ENCODE data around the gene PDK3.

PDK3 gene

DNA sequence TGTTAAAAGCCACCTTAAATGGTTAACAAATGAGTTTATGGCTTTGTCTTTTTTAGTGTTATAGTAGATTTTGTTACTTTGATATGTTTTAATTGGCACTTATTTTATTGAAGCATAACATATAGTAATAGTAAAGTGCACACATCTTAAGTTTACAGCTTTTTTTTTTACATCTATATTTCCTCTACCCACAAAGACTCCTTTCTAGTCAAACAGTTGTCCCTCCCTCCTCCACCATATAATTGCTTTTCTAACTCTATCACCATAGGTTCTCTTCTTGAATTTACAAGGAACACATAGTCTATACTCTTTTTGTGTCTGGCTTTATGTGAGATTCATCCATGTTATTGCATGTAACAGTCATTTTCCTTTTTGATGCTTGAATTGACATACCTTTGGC is 71.5 kb downstream of the PDK3 start:
- no peak overlapping the region for H3K27ac ChIP-seq (ENCODE audit: low read length)
- H3K36me3 ChIP-seq (ENCODE audit: control insufficient read depth, insufficient read depth, low read length) = 0 out of 2 replicates have a peak, but pooled peaks cover 3% of the 10 kb centered on the region
- H3K4me1 ChIP-seq (ENCODE audit: control insufficient read depth, insufficient read depth, low read length) = no peaks in the 10 kb centered on the region
- H3K9me3 ChIP-seq (ENCODE audit: control insufficient read depth, insufficient read depth, low read length) = no peaks in the 10 kb centered on the region
- no peak overlapping the region for H3K4me3 ChIP-seq (ENCODE audit: low read length)
- H3K27me3 ChIP-seq (ENCODE audit: control insufficient read depth, insufficient read depth, low read length) = no peaks in the 10 kb centered on the region
- DNase-seq (ENCODE audit: low read depth, low spot score) = no peak

DNA sequence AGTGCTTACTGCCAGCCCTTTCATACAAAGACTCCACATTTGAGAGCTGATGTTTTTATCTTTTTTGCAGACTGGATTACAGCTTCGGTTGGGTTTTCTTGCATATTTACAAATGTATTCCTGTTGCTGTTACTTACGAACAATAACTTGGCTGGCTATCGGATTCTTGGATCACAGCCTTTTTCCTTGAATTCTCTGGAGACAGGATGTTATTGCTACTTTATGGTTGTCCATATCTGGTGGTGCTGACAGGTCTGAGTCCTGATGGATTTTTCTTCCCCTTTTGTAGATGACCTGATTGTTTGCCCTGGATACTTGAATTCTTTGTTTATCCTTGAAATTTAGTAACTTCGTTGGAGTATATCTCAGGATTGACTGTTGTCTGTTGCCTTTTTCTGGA is 77.7 kb downstream of the PDK3 start:
- Histone ChIP-seq H3K36me3 (ENCODE audit: control insufficient read depth, insufficient read depth, low read length) (no peaks in the 10 kb centered on the region), H3K4me1 (ENCODE audit: control insufficient read depth, insufficient read depth, low read length) (no peaks in the 10 kb centered on the region), H3K4me3 (ENCODE audit: low read length) (no peak overlapping the region), H3K9me3 (ENCODE audit: control insufficient read depth, insufficient read depth, low read length) (no peaks in the 10 kb centered on the region), H3K27me3 (ENCODE audit: control insufficient read depth, insufficient read depth, low read length) (no peaks in the 10 kb centered on the region), H3K27ac (ENCODE audit: low read length) (no peak overlapping the region)
- no peak for DNase-seq (ENCODE audit: low read depth, low spot score)
- WGBS (ENCODE audit: insufficient coverage, insufficient read length) = no CpG with 5 or more reads among the region's 4 CpGs

DNA sequence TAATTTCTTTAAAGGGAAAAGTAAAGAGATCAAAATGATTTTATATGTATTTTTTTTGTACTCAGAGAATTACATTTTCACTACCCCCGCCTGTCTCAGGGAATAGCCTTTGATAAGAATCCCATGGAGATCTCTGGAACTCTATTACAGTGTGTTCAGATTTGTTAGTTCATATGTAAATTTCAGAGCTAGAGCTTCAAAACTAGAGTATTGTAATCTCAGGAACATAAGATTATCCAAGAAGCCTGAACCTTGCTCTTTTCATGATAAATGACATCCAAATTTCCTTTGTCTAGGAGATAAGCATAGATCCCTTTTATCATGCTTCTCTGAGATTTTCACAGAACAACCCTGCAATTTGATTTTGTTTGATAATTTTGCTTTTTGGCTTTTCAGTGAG is 82.9 kb downstream of the PDK3 start:
- H3K27ac ChIP-seq (ENCODE audit: low read length) = no peak overlapping the region
- no CpG with 5 or more reads among the region's 1 CpG for WGBS (ENCODE audit: insufficient coverage, insufficient read length)
- no peak for DNase-seq (ENCODE audit: low read depth, low spot score)
- no peaks in the 10 kb centered on the region for H3K9me3 ChIP-seq (ENCODE audit: control insufficient read depth, insufficient read depth, low read length)
- H3K36me3 ChIP-seq (ENCODE audit: control insufficient read depth, insufficient read depth, low read length) = no peaks in the 10 kb centered on the region
- no peaks in the 10 kb centered on the region for H3K27me3 ChIP-seq (ENCODE audit: control insufficient read depth, insufficient read depth, low read length)
- no peaks in the 10 kb centered on the region for H3K4me1 ChIP-seq (ENCODE audit: control insufficient read depth, insufficient read depth, low read length)
- H3K4me3 ChIP-seq (ENCODE audit: low read length) = no peak overlapping the region

DNA sequence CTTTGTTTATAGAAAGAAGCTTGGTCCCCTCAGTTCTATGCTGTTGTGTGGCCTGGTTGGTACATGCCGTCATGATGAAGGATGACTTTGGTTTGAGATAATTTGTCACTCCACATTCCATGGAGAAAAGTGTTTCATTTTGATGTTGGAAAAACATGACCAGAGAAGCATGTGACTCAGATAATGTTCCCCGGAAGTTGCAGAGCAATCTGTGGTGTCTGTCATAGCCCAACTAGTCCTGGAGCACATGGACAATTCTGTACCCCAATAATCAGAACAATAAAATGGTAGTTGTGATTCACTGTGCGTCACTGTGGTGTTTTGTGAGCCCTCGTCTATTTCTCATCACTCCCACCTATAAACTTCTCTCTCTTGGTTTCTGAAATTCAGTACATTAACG is 85.1 kb downstream of the PDK3 start:
- WGBS (ENCODE audit: insufficient coverage, insufficient read length) = no CpG with 5 or more reads among the region's 5 CpGs
- no peak overlapping the region for H3K4me3 ChIP-seq (ENCODE audit: low read length)
- H3K27me3 ChIP-seq (ENCODE audit: control insufficient read depth, insufficient read depth, low read length) = no peaks in the 10 kb centered on the region
- no peaks in the 10 kb centered on the region for H3K4me1 ChIP-seq (ENCODE audit: control insufficient read depth, insufficient read depth, low read length)
- DNase-seq (ENCODE audit: low read depth, low spot score) = no peak
- H3K9me3 ChIP-seq (ENCODE audit: control insufficient read depth, insufficient read depth, low read length) = no peaks in the 10 kb centered on the region
- no peak overlapping the region for H3K27ac ChIP-seq (ENCODE audit: low read length)
- H3K36me3 ChIP-seq (ENCODE audit: control insufficient read depth, insufficient read depth, low read length) = no peaks in the 10 kb centered on the region

DNA sequence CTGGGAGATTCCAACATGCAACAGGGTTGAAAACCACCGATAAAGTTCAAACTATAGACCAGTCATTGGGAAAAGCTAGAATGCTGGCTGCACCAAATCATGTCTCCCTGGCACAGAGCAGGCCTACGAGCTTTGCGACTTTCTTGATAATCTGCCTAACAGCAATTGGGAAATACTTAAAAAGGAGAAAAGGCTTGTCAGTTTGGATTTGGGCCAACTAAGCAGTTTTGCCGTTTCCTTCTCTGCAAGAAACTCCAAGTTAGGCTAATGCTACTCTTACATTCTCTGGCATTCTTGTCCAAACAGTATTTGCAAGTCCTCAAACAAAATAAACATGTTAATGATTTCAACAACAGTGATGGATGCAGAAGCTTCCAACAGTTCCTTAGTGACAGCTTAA is 87.9 kb downstream of the PDK3 start:
- no peak for DNase-seq (ENCODE audit: low read depth, low spot score)
- H3K36me3 ChIP-seq (ENCODE audit: control insufficient read depth, insufficient read depth, low read length) = no peaks in the 10 kb centered on the region
- no CpG with 5 or more reads among the region's 4 CpGs for WGBS (ENCODE audit: insufficient coverage, insufficient read length)
- H3K4me3 ChIP-seq (ENCODE audit: low read length) = no peak overlapping the region
- no peaks in the 10 kb centered on the region for H3K27me3 ChIP-seq (ENCODE audit: control insufficient read depth, insufficient read depth, low read length)
- H3K9me3 ChIP-seq (ENCODE audit: control insufficient read depth, insufficient read depth, low read length) = no peaks in the 10 kb centered on the region
- no peaks in the 10 kb centered on the region for H3K4me1 ChIP-seq (ENCODE audit: control insufficient read depth, insufficient read depth, low read length)
- no peak overlapping the region for H3K27ac ChIP-seq (ENCODE audit: low read length)

DNA sequence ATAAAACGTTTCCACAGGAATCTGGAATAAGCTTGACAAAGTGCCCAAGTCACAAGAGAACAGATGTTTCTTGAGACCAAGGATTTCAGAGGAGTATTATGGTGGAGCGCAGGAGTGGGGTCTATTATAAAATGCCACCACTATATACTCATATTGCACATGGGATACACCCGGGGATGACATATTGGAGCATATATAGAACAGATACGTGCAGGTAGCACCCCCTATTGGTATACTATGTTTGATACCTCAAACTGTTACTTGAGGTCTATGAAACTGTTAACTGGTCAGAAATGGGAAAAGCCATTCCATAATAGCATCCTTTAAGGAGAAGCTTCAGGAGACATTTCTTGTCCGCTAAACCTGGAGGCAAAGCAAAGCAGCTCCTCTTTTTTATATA is 96.0 kb downstream of the PDK3 start:
- H3K36me3 ChIP-seq (ENCODE audit: control insufficient read depth, insufficient read depth, low read length) = no peaks in the 10 kb centered on the region
- no peaks in the 10 kb centered on the region for H3K4me1 ChIP-seq (ENCODE audit: control insufficient read depth, insufficient read depth, low read length)
- no peak overlapping the region for H3K27ac ChIP-seq (ENCODE audit: low read length)
- H3K4me3 ChIP-seq (ENCODE audit: low read length) = no peak overlapping the region
- no peaks in the 10 kb centered on the region for H3K9me3 ChIP-seq (ENCODE audit: control insufficient read depth, insufficient read depth, low read length)
- DNase-seq (ENCODE audit: low read depth, low spot score) = no peak
- no CpG with 5 or more reads among the region's 5 CpGs for WGBS (ENCODE audit: insufficient coverage, insufficient read length)
- H3K27me3 ChIP-seq (ENCODE audit: control insufficient read depth, insufficient read depth, low read length) = no peaks in the 10 kb centered on the region

DNA sequence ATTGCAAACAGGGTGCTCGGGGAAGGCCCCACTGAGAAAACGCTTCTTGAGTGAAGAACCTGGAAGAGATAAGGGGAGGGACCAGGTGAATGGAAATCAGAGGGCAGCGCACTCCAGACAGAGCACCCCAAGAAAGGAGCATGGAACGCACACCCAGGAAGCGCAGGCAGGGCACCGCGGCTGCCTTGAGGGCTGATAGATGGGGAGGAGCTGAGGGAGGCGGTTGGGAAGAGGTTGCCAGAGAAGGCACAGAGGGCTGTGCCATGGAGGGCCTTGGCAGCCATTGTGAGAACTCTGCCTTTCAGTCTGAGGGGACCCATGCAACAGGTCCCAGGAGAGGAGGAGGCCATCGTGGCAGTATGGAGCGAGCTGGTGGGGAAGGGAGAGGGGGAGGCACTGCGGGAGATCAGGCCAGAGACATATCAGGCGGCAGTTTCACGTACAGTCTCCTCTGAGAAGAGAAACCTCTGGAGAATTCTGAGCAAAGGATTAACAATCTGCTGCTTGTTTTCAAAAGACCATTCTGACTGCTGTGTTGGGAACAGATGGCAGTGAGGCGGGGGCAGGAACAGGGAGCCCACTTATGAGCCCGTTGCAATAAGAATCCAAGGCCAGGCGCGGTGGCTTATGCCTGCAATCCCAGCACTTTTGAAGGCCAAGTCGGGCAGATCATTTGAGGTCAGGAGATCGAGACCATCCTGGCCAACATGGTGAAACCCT is 98.4 kb downstream of the PDK3 start:
- no CpG with 5 or more reads among the region's 19 CpGs for WGBS (ENCODE audit: insufficient coverage, insufficient read length)
- Histone ChIP-seq H3K9me3 (ENCODE audit: control insufficient read depth, insufficient read depth, low read length) (no peaks in the 10 kb centered on the region), H3K4me3 (ENCODE audit: low read length) (no peak overlapping the region), H3K4me1 (ENCODE audit: control insufficient read depth, insufficient read depth, low read length) (no peaks in the 10 kb centered on the region), H3K36me3 (ENCODE audit: control insufficient read depth, insufficient read depth, low read length) (no peaks in the 10 kb centered on the region), H3K27ac (ENCODE audit: low read length) (no peak overlapping the region), H3K27me3 (ENCODE audit: control insufficient read depth, insufficient read depth, low read length) (no peaks in the 10 kb centered on the region)
- DNase-seq (ENCODE audit: low read depth, low spot score) = no peak

DNA sequence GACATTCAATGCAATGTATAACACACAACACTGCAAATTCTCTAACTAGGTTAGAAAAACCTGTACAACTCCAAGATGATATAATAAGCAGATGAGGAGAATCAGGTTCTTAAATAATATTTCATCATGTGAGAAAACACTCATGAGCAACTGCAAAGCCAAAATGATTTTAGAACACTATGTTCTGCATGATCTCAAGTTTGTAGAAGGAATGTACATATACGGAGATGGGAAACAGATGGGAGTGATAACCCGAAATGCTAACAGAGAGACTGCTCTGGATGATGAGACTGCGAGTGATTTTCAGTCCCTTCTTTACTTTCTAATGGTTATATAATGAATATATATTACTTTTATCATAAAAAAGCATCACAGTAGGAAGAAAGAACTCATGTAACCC is 101.2 kb downstream of the PDK3 start:
- no peaks in the 10 kb centered on the region for H3K9me3 ChIP-seq (ENCODE audit: control insufficient read depth, insufficient read depth, low read length)
- H3K36me3 ChIP-seq (ENCODE audit: control insufficient read depth, insufficient read depth, low read length) = no peaks in the 10 kb centered on the region
- no peak for DNase-seq (ENCODE audit: low read depth, low spot score)
- no peak overlapping the region for H3K27ac ChIP-seq (ENCODE audit: low read length)
- no peaks in the 10 kb centered on the region for H3K27me3 ChIP-seq (ENCODE audit: control insufficient read depth, insufficient read depth, low read length)
- H3K4me1 ChIP-seq (ENCODE audit: control insufficient read depth, insufficient read depth, low read length) = no peaks in the 10 kb centered on the region
- no CpG with 5 or more reads among the region's 3 CpGs for WGBS (ENCODE audit: insufficient coverage, insufficient read length)
- no peak overlapping the region for H3K4me3 ChIP-seq (ENCODE audit: low read length)

DNA sequence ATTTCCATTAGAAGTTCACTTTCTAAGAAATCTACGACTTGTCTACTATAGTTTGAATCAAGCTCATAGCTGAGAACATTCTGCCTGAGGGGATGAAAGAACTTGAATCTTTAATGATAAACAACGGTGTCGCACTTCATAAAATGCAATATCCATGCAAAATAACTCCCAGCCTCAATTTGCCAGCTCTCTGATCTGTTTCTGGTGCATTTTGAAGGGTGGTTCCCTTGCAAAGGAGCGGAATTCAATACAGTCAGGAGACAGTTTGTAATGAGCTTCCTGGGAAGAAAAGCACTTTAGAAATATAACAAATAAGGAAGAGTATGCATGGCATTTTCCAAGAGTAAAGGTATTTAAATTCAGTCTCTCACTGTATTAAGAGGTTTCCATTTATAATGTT is 102.1 kb downstream of the PDK3 start:
- no peak overlapping the region for H3K4me3 ChIP-seq (ENCODE audit: low read length)
- H3K27ac ChIP-seq (ENCODE audit: low read length) = no peak overlapping the region
- WGBS (ENCODE audit: insufficient coverage, insufficient read length) = no CpG with 5 or more reads among the region's 4 CpGs
- no peaks in the 10 kb centered on the region for H3K4me1 ChIP-seq (ENCODE audit: control insufficient read depth, insufficient read depth, low read length)
- no peaks in the 10 kb centered on the region for H3K36me3 ChIP-seq (ENCODE audit: control insufficient read depth, insufficient read depth, low read length)
- no peaks in the 10 kb centered on the region for H3K27me3 ChIP-seq (ENCODE audit: control insufficient read depth, insufficient read depth, low read length)
- H3K9me3 ChIP-seq (ENCODE audit: control insufficient read depth, insufficient read depth, low read length) = no peaks in the 10 kb centered on the region
- no peak for DNase-seq (ENCODE audit: low read depth, low spot score)

DNA sequence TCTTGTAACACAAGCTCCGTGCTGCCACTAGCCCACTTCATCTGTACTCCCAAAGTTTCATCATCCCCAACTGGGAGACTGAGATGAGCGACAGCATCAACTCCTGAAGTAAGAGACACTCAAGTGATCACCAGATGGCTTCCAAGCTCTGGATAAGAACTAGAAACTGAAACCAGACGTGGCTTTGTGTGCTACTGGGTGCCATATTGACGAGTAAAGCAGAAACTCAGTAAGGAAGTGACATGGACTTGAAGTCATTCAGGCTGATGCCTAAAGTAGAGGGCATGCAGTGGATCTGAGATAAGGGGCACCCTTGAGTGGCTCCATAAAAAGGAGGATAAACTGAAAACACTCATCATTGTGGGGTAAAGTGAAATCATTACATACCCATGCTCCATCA is 109.7 kb downstream of the PDK3 start:
- Histone ChIP-seq H3K27ac (ENCODE audit: low read length) (no peak overlapping the region), H3K4me3 (ENCODE audit: low read length) (no peak overlapping the region), H3K9me3 (ENCODE audit: control insufficient read depth, insufficient read depth, low read length) (no peaks in the 10 kb centered on the region), H3K4me1 (ENCODE audit: control insufficient read depth, insufficient read depth, low read length) (no peaks in the 10 kb centered on the region), H3K27me3 (ENCODE audit: control insufficient read depth, insufficient read depth, low read length) (no peaks in the 10 kb centered on the region), H3K36me3 (ENCODE audit: control insufficient read depth, insufficient read depth, low read length) (no peaks in the 10 kb centered on the region)
- DNase-seq (ENCODE audit: low read depth, low spot score) = no peak
- WGBS (ENCODE audit: insufficient coverage, insufficient read length) = no CpG with 5 or more reads among the region's 4 CpGs

DNA sequence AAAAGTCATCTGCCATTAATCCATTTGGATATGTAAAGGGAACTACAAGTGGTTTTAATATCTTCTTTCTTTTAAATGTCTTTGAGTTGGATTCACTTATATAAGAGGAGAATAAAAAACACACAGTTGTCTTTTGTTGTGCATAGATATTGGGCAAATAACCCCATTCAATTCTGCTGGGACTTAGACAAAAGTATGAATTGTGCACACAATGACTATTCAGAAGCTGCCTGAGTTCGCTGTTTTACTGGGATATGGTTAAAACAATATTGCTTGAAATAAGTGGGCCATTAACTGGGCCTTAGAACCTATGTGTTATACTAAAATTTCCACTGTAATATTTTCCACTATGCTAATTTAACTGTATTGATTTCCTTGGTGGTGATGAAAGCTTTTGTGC is 110.4 kb downstream of the PDK3 start:
- Histone ChIP-seq H3K27me3 (ENCODE audit: control insufficient read depth, insufficient read depth, low read length) (no peaks in the 10 kb centered on the region), H3K9me3 (ENCODE audit: control insufficient read depth, insufficient read depth, low read length) (no peaks in the 10 kb centered on the region), H3K27ac (ENCODE audit: low read length) (no peak overlapping the region), H3K4me1 (ENCODE audit: control insufficient read depth, insufficient read depth, low read length) (no peaks in the 10 kb centered on the region), H3K4me3 (ENCODE audit: low read length) (no peak overlapping the region), H3K36me3 (ENCODE audit: control insufficient read depth, insufficient read depth, low read length) (no peaks in the 10 kb centered on the region)
- no CpG with 5 or more reads among the region's 1 CpG for whole genome bisulfite sequencing (ENCODE audit: insufficient coverage, insufficient read length)
- DNase-seq (ENCODE audit: low read depth, low spot score) = no peak

All from iPS DF 6.9 (cell line).